Measurements from ENCODE around the gene PEX16.

DNA sequence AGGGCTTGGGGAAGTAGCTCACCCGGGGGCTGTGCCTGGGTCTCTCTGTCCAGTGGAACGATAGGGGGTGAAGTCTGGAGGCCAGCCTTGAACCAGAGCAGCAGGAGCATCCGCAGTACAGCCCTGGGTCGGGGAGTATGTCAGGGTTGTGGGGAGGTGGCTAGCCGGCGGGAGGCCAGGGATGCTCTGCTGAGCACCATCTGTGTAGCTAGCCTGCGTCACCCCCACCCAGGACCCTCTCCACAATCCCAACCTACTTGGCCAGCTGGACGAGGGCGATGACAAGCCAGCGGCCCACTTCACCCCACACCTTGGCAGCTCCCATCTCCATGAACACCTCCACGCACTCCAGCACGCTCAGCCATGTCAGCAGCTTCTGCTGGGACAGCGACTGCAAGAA, 2.2 kb downstream of the PEX16 start:
- TF ChIP-seq FOXP2 (optimal IDR thresholded peaks at IDR 0.05; ENCODE audit: borderline replicate concordance, extremely low read depth, extremely low read length, insufficient read depth): no peak
- no peak for TF ChIP-seq SIN3A (IDR thresholded peaks at IDR 0.05; ENCODE audit: borderline replicate concordance, insufficient read depth, low read length)
- TF ChIP-seq REST (IDR thresholded peaks at IDR 0.05; ENCODE audit: insufficient read depth in 1 of 2, low read depth in 2 of 2, low read length in 2 of 2): no peak
- no peak for TF ChIP-seq POLR2AphosphoS5 (IDR thresholded peaks at IDR 0.05; ENCODE audit: low read depth, low read length)
